ENCODE results near the gene CTXN2.

The CTXN2 gene

DNA sequence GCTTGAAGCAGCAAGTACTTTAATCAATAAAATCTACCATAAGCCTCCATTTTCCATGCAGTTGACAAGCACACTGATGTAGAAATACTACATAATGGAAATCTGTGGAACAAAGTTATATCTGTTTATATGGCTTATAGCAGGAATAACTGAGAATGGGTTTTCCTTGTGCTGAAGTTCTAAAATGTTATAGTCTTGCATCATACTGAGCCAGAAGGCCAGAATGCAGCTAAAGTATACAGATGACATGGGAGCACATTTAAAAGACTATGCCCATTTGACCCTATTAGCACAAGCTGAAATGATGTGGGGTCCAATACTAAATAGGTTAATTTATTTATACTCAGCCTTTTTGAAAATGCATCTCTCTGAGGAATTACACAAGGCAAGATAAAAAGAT, 45.5 kb upstream of the CTXN2 start:
- no peak overlapping the region for H3K4me3 ChIP-seq (replicated peaks; ENCODE audit: insufficient read depth, low read length)
- peaks cover 5% of the 10 kb centered on the region for H3K27me3 ChIP-seq (ENCODE audit: insufficient read depth, poor library complexity, severe bottlenecking)
- H3K27ac ChIP-seq (replicated peaks) = no peak overlapping the region
- DNase-seq (ENCODE audit: low read depth in 1 of 2, low spot score in 1 of 2) = no peak
- no peak for TF ChIP-seq CTCF (IDR thresholded peaks at IDR 0.05; ENCODE audit: insufficient read depth, low read length)

DNA sequence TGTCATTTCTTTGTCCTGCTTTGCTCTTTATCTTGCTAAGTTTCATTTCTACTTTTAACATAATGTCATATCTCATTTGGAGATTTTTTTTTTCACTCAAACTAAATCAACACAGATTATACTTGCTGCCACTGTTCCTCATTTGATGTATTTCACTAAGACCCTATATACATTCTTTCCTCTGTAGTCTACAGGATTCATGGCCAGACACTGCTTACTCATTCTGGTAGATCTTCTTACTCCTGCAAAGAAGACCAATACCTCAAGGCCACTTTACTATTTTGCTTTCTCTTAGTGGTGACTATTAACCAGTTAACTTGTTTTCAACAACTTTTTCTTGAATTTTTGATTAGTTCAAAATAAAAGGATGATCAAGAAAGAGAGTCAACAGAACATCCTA, 44.1 kb upstream of the CTXN2 start:
- TF ChIP-seq REST (IDR thresholded peaks at IDR 0.05; ENCODE audit: insufficient replicate concordance, low read depth) = no peak
- no peak for DNase-seq (ENCODE audit: low read depth in 1 of 2, low spot score in 1 of 2)
- Histone ChIP-seq H3K27me3 (ENCODE audit: insufficient read depth, poor library complexity, severe bottlenecking) (peaks cover 4% of the 10 kb centered on the region), H3K27ac (replicated peaks) (no peak overlapping the region), H3K4me3 (replicated peaks; ENCODE audit: insufficient read depth, low read length) (no peak overlapping the region)

DNA sequence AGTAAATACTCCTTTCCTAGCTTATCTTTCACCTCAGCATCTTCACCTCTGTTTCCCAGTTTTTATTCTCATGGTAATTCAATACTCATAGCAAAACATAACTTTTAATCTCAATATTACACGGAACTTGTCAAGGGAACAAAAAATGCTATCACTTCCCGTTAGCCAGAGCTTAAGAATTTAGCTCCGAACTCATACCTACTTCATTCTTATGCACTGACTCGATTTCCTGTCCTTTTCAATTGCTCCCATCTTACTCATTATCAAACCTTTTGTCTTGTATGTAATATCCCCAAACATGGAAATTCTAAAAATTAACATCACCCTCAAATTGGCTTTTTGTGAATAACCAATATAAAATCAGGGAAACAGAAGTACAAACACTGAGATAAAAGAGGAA, 41.6 kb upstream of the CTXN2 start:
- TF ChIP-seq CTCF (IDR thresholded peaks at IDR 0.05; ENCODE audit: insufficient read depth, low read length) (no peak), GABPA (IDR thresholded peaks at IDR 0.05; ENCODE audit: low read depth) (no peak), REST (IDR thresholded peaks at IDR 0.05; ENCODE audit: insufficient replicate concordance, low read depth) (no peak), POLR2AphosphoS5 (IDR thresholded peaks at IDR 0.05; ENCODE audit: low read depth) (no peak), SPI1 (IDR thresholded peaks at IDR 0.05; ENCODE audit: borderline replicate concordance, low read depth) (no peak)
- no peak overlapping the region for H3K27ac ChIP-seq (replicated peaks)
- no peak for DNase-seq (ENCODE audit: low read depth in 1 of 2, low spot score in 1 of 2)
- peaks cover 4% of the 10 kb centered on the region for H3K27me3 ChIP-seq (ENCODE audit: insufficient read depth, poor library complexity, severe bottlenecking)
- H3K4me3 ChIP-seq (replicated peaks; ENCODE audit: insufficient read depth, low read length) = no peak overlapping the region

DNA sequence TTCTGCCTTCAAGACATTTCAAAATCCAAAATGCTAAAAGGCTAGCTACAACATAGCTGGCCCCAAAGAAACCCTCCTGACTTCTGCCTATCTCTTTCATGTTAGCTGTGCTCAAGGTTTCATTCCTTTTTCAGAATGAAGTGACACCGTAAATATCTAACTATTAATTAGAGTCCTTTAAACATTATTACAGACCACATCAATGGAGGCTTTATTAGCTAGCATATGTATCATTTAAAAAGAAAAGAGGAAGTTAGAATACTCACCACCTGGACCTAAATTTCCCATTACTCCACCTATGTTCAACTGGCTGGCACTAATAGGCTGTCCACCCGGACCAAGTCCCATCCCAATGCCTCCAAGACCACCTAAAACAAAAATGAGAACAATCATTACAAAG, 37.9 kb upstream of the CTXN2 start:
- no peak overlapping the region for H3K4me3 ChIP-seq (replicated peaks; ENCODE audit: insufficient read depth, low read length)
- H3K27me3 ChIP-seq (ENCODE audit: insufficient read depth, poor library complexity, severe bottlenecking) = no peaks in the 10 kb centered on the region
- no peak overlapping the region for H3K27ac ChIP-seq (replicated peaks)
- TF ChIP-seq CTCF (IDR thresholded peaks at IDR 0.05; ENCODE audit: insufficient read depth, low read length) = no peak
- no peak for TF ChIP-seq SPI1 (IDR thresholded peaks at IDR 0.05; ENCODE audit: borderline replicate concordance, low read depth)
- no peak for TF ChIP-seq REST (IDR thresholded peaks at IDR 0.05; ENCODE audit: insufficient replicate concordance, low read depth)
- no peak for TF ChIP-seq POLR2AphosphoS5 (IDR thresholded peaks at IDR 0.05; ENCODE audit: low read depth)
- TF ChIP-seq GABPA (IDR thresholded peaks at IDR 0.05; ENCODE audit: low read depth) = no peak
- no peak for DNase-seq (ENCODE audit: low read depth in 1 of 2, low spot score in 1 of 2)
